K562 (cell line): ENCODE measurements around the gene ERC2. TPM values are rescaled to one million over a fixed set of nuclear protein-coding genes. Genes with fewer than 3 reads are reported as not detected.

ENCODE experiments used
- ATAC-seq: fragments of 200-7000 bp; cut with Tn5 transposase; 3 replicates; pipeline ENCODE4 v1.9.1; 2020; ENCODE audit warnings: moderate library complexity
- BruUV-seq: library from RNA; stranded (reverse); fragments of 400-500 nt; replicated peaks from 2 replicates; lab custom pipeline; 2021; lab: Mats Ljungman, UMichigan
- CTCF ChIA-PET: fragments of 300-600 bp; formaldehyde crosslinking; extraction: SDS; loops from one replicate; lab custom pipeline; 2021; ENCODE audit warnings: low intra/inter-chr PET ratio; lab: Yijun Ruan, JAX
- POLR2A ChIA-PET: fragments of 300-600, 350-650 bp; sonication (Branson Sonifier 250); formaldehyde crosslinking; extraction: SDS; loops from one replicate; lab custom pipeline; 2021; ENCODE audit warnings: antibody characterized with exemption, inconsistent platforms; lab: Yijun Ruan, JAX
- DNase-seq, 4 experiments: peaks; one replicate each; pipeline versions ENCODE4 v3.0.0 to v3.0.0-alpha.2; 2011 to 2018; ENCODE audit warnings: low spot score in 3 of 4, mixed read lengths in 3 of 4; ENCODE audit errors: extremely low read depth in 1 of 4
- FAIRE-seq: peaks from 2 replicates; lab custom pipeline; 2011; peaks lifted over from hg19 to GRCh38; lab: Jason Lieb, UNC
- H2AFZ ChIP-seq: 2 replicates; pipeline ENCODE4 v1.6.0; 2011; ENCODE audit warnings: low read depth, low read length, control low read depth, inconsistent platforms
- H3K27ac ChIP-seq: fragments of 200-600 bp; 3 replicates; pipeline ENCODE4 v1.8.0; 2011; ENCODE audit warnings: low read depth, mild to moderate bottlenecking, control low read depth, inconsistent platforms, low read length, moderate library complexity, mixed read lengths; ENCODE audit errors: extremely low read depth
- H3K27me3 ChIP-seq, 2 experiments: fragments of 300-600 bp in 1 of 2; 2 replicates in 1 of 2; 3 replicates in 1 of 2; pipeline versions ENCODE4 v1.6.0 to v1.8.0; 2011; ENCODE audit warnings: inconsistent platforms in 2 of 2, low read length in 2 of 2, mild to moderate bottlenecking in 1 of 2, mixed read lengths in 1 of 2, moderate library complexity in 1 of 2; ENCODE audit not compliant: control insufficient read depth in 2 of 2, insufficient read depth in 2 of 2
- H3K36me3 ChIP-seq: fragments of 300-600 bp; 3 replicates; pipeline ENCODE4 v1.8.0; 2011; ENCODE audit warnings: mild to moderate bottlenecking, low read length, inconsistent platforms; ENCODE audit not compliant: control insufficient read depth, insufficient read depth
- H3K4me1 ChIP-seq, 2 experiments: fragments of 200-600 bp in 1 of 2; replicated peaks in 1 of 2; 2 replicates in 1 of 2; 3 replicates in 1 of 2; pipeline versions ENCODE4 v1.5.1 to v1.8.0; 2011; ENCODE audit warnings: inconsistent platforms in 2 of 2, low read length in 2 of 2, mild to moderate bottlenecking in 1 of 2, mixed read lengths in 1 of 2, moderate library complexity in 1 of 2; ENCODE audit not compliant: control insufficient read depth in 2 of 2, insufficient read depth in 2 of 2
- H3K4me2 ChIP-seq: 2 replicates; pipeline ENCODE4 v1.6.1; 2011; ENCODE audit warnings: low read length, control low read depth, inconsistent platforms, mixed read lengths; ENCODE audit not compliant: insufficient read depth
- H3K4me3 ChIP-seq: fragments of 200-600 bp; sonication (generic), shearing (Covaris generic); 2 replicates; pipeline ENCODE4 v1.5.1; 2016; ENCODE audit warnings: control low read depth, inconsistent platforms
- H3K79me2 ChIP-seq: fragments of 200-600 bp; 3 replicates; pipeline ENCODE4 v1.8.0; 2011; ENCODE audit warnings: low read length, inconsistent platforms; ENCODE audit not compliant: control insufficient read depth, insufficient read depth
- H3K9ac ChIP-seq, 2 experiments: 2 replicates each; pipeline versions ENCODE4 v1.6.0 to v1.6.1; 2011; ENCODE audit warnings: low read depth in 2 of 2, low read length in 2 of 2, control low read depth in 1 of 2, inconsistent platforms in 1 of 2, mild to moderate bottlenecking in 1 of 2, mixed read lengths in 1 of 2; ENCODE audit not compliant: insufficient read depth in 1 of 2
- H3K9me1 ChIP-seq: one replicate; pipeline ENCODE4 v1.6.0; 2011; ENCODE audit warnings: inconsistent platforms, mild to moderate bottlenecking, low read length, moderate library complexity; ENCODE audit not compliant: control insufficient read depth, insufficient read depth
- H3K9me3 ChIP-seq: replicated peaks from 2 replicates; pipeline ENCODE4 v1.5.1; 2011; ENCODE audit warnings: low read depth, low read length, inconsistent platforms; ENCODE audit not compliant: control insufficient read depth, insufficient read depth
- H4K20me1 ChIP-seq: replicated peaks from 2 replicates; pipeline ENCODE4 v1.6.1; 2011; ENCODE audit warnings: low read length, inconsistent platforms, mixed read lengths; ENCODE audit not compliant: control insufficient read depth, insufficient read depth
- MAFK ChIP-seq: IDR thresholded peaks from 2 replicates; pipeline ENCODE4 v1.6.1; 2011; ENCODE audit warnings: low read length, improper control_type of control experiment
- TEAD4 ChIP-seq, 2 experiments: sonication (generic) in 1 of 2; formaldehyde crosslinking in 1 of 2; IDR thresholded peaks; 2 replicates each; pipeline versions ENCODE4 v1.6.1 to v1.8.0; 2012 to 2022; ENCODE audit warnings: borderline replicate concordance in 1 of 2, inconsistent platforms in 1 of 2, low read length in 1 of 2, mild to moderate bottlenecking in 1 of 2, missing genetic modification reagents in 1 of 2
- ZNF143 ChIP-seq: sonication (generic); formaldehyde crosslinking; IDR thresholded peaks from 2 replicates; pipeline ENCODE4 v1.9.0; 2022; ENCODE audit warnings: mild to moderate bottlenecking, missing genetic modification reagents
- ZNF175 ChIP-seq: fragments of 200-800 bp; sonication (Bioruptor generic); IDR thresholded peaks from 2 replicates; pipeline ENCODE4 v1.6.1; 2016; ENCODE audit warnings: low read depth, mild to moderate bottlenecking, missing genetic modification characterization, missing compliant biosample characterization
- ZNF444 ChIP-seq: fragments of 250-450 bp; sonication (Bioruptor Pico); IDR thresholded peaks from 2 replicates; pipeline ENCODE4 v1.4.0; 2020; ENCODE audit warnings: mild to moderate bottlenecking, moderate library complexity
- WGBS: fragments of 100-300 bp; shearing (Covaris generic); methylation state at CpG from one replicate; pipeline ENCODE4 v1.1.6; 2016; ENCODE audit warnings: low coverage, mixed read lengths; ENCODE audit not compliant: insufficient coverage; ENCODE audit errors: missing lambda C conversion rate; 5-methylcytosine and 5-hydroxymethylcytosine counted together
- in situ Hi-C: fragments of 300-500 bp; cut with MboI; formaldehyde crosslinking; loops from 4 replicates; pipeline ENCODE4 v1.15.0; 2018; ENCODE audit warnings: inconsistent platforms, mixed read lengths
- intact Hi-C: fragments of 100-400 bp; cut with micrococcal nuclease; formaldehyde crosslinking; loops from 2 replicates; pipeline ENCODE4 v1.14.2; 2022
- polyA plus RNA-seq, 8 experiments: library from polyadenylated mRNA; depleted of rRNA in 4 of 8; stranded (reverse) in 5 of 8; unstranded in 3 of 8; fragments of >200 nt; fragmentation: Nextera tagmentation in 2 of 8; fragmentation: Illumina TruSeq in 1 of 8; extraction: Ambion mirVana in 2 of 8; extraction: Trizol in 1 of 8; gene quantifications; 2 replicates each; pipeline versions ENCODE4 v1.2.1 to v1.2.3, GENCODE V29; 2011 to 2014; ENCODE audit warnings: inconsistent platforms in 1 of 8, missing spikeins in 1 of 8
- total RNA-seq, 7 experiments: library from RNA; depleted of rRNA in 6 of 7; stranded (reverse); fragments of >200 nt in 6 of 7; fragmentation: Illumina TruSeq in 2 of 7; extraction: Trizol in 2 of 7; gene quantifications; 2 replicates each; pipeline versions ENCODE4 v1.2.1 to v1.2.3, GENCODE V29; 2011 to 2021; ENCODE audit warnings: low replicate concordance in 1 of 7
- TF ChIP-seq, protein P1 (sequence below), 2 experiments: fragments of 450-650 bp; IDR thresholded peaks; 2 replicates each; pipeline ENCODE4 v1.6.1; 2016; ENCODE audit warnings: mild to moderate bottlenecking in 2 of 2, borderline replicate concordance in 1 of 2, low read depth in 1 of 2, moderate library complexity in 1 of 2
- TF ChIP-seq, protein P2 (sequence below): sonication (generic); formaldehyde crosslinking; IDR thresholded peaks from 2 replicates; pipeline ENCODE4 v1.8.1; 2023; ENCODE audit warnings: missing genetic modification reagents, mild to moderate bottlenecking, borderline replicate concordance

Gene ERC2
- total and polyA plus RNA-seq, 9 of the 15 experiments (the other 6 are each of a cell fraction or from before 2014, with no cell fraction given), result 0.04 to 0.18 (median 0.07) TPM; not detected in 2

DNA sequence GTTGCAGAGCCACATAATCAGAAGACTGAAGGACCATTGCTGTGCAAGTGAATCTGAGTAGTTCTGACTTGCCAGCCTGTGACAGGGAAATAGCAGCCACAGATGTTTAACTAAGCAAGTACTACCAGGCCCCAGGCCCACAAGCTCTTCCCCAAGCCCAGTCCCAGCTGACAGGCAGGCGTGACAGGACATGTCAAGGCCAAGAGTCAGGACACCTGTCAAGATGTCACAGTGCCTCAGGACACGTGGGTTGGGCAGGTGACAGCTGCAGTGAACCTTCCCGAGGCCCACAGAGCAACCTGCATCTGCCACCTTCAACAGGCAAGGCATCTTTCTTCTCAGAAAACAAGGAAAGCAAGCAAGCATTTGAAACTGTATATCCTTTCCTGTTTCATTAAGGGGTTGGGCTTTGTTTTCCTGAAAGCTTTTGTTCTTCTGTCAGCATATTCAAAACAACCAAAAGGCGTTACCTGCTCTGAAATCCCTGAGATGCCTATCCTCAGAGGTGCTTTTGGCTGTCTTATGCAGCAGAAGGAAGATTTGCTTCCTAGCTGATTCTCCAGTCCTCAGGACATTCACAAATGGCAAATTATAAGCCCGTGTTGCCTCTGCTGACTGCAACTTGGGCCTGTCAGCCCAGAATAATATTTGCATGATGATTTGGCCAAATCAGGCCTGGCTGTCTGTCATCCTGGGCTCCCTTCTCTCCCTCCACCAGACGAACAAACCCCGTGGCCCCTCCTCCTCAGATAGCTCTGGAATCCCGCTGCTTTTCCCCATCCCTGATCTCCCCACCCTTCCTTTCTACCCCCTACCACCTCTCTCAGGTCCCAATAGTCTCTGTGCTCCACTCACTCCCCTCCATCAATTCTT, 809.3 kb downstream of the ERC2 start:
- no peaks in the 10 kb centered on the region for H3K36me3 ChIP-seq
- H3K4me3 ChIP-seq, result no peak overlapping the region
- POLR2A ChIA-PET, result no interaction called here
- no peaks in the 10 kb centered on the region for H3K27me3 ChIP-seq
- WGBS, result 0% methylated on average over 7 of the region's 8 CpGs
- H2AFZ ChIP-seq, result no peak overlapping the region
- intact Hi-C loops (no loop called here), in situ Hi-C loops (no loop called here)
- H3K27ac ChIP-seq, result no peak overlapping the region
- DNase-seq (no peak), ATAC-seq (no peak), FAIRE-seq (no peak)
- H3K9ac ChIP-seq, result no peak overlapping the region
- no peaks in the 10 kb centered on the region for H3K4me1 ChIP-seq
- no peak overlapping the region for H3K4me2 ChIP-seq
- CTCF ChIA-PET, result no interaction called here
- H4K20me1 ChIP-seq, result no peaks in the 10 kb centered on the region
- no peaks in the 10 kb centered on the region for H3K79me2 ChIP-seq
- BruUV-seq, result no TSS peak
- H3K9me3 ChIP-seq, result no peaks in the 10 kb centered on the region
- H3K9me1 ChIP-seq, result no peaks in the 10 kb centered on the region
- TF ChIP-seq ZNF175 (no peak), TEAD4 (IDR thresholded peaks at IDR 0.05; ENCODE audit: low read length) (no peak), TEAD4 (CRISPR knock-in tag; IDR thresholded peaks at IDR 0.05; ENCODE audit: borderline replicate concordance) (no peak), ZNF143 (no peak), ZNF444 (CRISPR knock-in tag) (no peak), MAFK (no peak)
- TF ChIP-seq, protein P1, sequence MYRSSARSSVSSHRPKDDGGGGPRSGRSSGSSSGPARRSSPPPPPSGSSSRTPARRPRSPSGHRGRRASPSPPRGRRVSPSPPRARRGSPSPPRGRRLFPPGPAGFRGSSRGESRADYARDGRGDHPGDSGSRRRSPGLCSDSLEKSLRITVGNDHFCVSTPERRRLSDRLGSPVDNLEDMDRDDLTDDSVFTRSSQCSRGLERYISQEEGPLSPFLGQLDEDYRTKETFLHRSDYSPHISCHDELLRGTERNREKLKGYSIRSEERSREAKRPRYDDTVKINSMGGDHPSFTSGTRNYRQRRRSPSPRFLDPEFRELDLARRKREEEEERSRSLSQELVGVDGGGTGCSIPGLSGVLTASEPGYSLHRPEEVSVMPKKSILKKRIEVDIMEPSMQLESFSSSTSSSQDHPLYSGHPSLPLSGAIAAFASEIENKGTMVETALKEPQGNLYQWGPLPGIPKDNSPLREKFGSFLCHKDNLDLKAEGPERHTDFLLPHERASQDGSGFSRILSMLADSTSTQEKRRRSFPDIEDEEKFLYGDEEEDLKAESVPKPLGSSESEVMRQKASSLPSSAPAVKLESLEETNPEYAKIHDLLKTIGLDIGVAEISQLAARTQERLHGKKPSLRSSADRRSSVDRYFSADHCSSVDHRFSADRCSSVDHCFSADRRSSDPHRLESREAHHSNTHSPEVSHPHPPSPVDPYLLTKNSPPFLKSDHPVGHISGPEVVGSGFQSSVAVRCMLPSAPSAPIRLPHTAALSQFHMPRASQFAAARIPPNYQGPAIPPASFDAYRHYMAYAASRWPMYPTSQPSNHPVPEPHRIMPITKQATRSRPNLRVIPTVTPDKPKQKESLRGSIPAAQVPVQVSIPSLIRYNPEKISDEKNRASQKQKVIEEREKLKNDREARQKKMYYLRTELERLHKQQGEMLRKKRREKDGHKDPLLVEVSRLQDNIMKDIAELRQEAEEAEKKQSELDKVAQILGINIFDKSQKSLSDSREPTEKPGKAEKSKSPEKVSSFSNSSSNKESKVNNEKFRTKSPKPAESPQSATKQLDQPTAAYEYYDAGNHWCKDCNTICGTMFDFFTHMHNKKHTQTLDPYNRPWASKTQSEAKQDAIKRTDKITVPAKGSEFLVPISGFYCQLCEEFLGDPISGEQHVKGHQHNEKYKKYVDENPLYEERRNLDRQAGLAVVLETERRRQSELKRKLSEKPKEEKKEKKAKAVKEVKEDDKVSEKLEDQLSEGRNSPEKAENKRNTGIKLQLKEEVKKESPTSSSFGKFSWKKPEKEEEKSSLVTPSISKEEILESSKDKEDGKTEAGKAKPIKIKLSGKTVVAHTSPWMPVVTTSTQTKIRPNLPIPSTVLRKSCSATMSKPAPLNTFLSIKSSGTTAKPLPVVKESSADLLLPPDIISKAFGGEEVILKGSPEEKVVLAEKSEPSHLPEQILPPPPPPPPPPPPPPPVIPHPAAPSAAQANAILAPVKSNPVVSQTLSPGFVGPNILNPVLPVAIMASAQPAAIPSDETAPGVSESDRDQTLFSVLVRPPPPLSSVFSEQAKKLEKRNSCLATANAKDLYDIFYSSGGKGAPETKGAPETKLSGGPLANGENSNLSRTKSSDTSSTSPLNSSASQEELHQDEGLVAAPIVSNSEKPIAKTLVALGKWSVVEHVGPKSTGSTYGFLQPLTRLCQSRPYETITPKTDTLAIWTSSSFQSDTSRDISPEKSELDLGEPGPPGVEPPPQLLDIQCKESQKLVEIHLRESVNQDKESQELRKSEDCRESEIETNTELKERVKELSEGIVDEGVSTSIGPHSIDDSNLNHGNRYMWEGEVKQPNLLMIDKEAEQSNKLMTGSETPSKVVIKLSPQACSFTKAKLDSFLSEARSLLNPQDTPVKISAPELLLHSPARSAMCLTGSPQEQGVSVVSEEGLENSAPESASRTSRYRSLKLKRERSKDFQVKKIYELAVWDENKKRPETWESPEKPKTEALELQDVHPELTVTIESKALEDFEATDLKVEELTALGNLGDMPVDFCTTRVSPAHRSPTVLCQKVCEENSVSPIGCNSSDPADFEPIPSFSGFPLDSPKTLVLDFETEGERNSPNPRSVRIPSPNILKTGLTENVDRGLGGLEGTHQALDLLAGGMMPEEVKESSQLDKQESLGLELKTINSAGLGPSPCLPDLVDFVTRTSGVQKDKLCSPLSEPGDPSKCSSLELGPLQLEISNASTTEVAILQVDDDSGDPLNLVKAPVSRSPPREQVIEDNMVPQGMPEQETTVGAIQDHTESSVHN (IDR thresholded peaks at IDR 0.05; ENCODE audit: borderline replicate concordance in 1 of 2, low read depth in 1 of 2), result no peak
- TF ChIP-seq, protein P2, sequence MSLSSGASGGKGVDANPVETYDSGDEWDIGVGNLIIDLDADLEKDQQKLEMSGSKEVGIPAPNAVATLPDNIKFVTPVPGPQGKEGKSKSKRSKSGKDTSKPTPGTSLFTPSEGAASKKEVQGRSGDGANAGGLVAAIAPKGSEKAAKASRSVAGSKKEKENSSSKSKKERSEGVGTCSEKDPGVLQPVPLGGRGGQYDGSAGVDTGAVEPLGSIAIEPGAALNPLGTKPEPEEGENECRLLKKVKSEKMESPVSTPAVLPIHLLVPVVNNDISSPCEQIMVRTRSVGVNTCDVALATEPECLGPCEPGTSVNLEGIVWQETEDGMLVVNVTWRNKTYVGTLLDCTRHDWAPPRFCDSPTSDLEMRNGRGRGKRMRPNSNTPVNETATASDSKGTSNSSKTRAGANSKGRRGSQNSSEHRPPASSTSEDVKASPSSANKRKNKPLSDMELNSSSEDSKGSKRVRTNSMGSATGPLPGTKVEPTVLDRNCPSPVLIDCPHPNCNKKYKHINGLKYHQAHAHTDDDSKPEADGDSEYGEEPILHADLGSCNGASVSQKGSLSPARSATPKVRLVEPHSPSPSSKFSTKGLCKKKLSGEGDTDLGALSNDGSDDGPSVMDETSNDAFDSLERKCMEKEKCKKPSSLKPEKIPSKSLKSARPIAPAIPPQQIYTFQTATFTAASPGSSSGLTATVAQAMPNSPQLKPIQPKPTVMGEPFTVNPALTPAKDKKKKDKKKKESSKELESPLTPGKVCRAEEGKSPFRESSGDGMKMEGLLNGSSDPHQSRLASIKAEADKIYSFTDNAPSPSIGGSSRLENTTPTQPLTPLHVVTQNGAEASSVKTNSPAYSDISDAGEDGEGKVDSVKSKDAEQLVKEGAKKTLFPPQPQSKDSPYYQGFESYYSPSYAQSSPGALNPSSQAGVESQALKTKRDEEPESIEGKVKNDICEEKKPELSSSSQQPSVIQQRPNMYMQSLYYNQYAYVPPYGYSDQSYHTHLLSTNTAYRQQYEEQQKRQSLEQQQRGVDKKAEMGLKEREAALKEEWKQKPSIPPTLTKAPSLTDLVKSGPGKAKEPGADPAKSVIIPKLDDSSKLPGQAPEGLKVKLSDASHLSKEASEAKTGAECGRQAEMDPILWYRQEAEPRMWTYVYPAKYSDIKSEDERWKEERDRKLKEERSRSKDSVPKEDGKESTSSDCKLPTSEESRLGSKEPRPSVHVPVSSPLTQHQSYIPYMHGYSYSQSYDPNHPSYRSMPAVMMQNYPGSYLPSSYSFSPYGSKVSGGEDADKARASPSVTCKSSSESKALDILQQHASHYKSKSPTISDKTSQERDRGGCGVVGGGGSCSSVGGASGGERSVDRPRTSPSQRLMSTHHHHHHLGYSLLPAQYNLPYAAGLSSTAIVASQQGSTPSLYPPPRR, result no peak
